Upper lobe of right lung (tissue), 1 donor: ENCODE data around the gene RNF144B. TPM values are rescaled to one million over a fixed set of nuclear protein-coding genes. Genes with fewer than 3 reads are reported as not detected.

Experiments
- ATAC-seq: fragments of 200-7000 bp; cut with Tn5 transposase; one replicate; pipeline ENCODE4 v1.9.1; 2020; ENCODE audit warnings: mild to moderate bottlenecking, moderate library complexity
- DNase-seq: peaks from one replicate; pipeline ENCODE4 v3.0.0-alpha.2; 2020
- H3K27ac ChIP-seq: fragments of 200-600 bp; one replicate; pipeline ENCODE4 v1.8.0; 2022
- H3K27me3 ChIP-seq: fragments of 200-600 bp; one replicate; pipeline ENCODE4 v1.8.0; 2022; ENCODE audit warnings: mild to moderate bottlenecking
- H3K36me3 ChIP-seq: fragments of 200-600 bp; one replicate; pipeline ENCODE4 v1.8.0; 2022
- H3K4me1 ChIP-seq: fragments of 200-600 bp; one replicate; pipeline ENCODE4 v1.8.0; 2022
- H3K4me3 ChIP-seq: fragments of 200-600 bp; one replicate; pipeline ENCODE4 v1.8.0; 2022; ENCODE audit warnings: mild to moderate bottlenecking
- H3K9me3 ChIP-seq: fragments of 200-600 bp; one replicate; pipeline ENCODE4 v1.8.0; 2022
- intact Hi-C: fragments of 100-400 bp; cut with DNase I; formaldehyde crosslinking; loops from one replicate; pipeline ENCODE4 v1.11.0; 2022
- total RNA-seq: library from RNA; stranded (reverse); fragmentation: NEBNext Ultra II Directional; extraction: Animal tissue kit (Norgen Biotek cat#: 25700); gene quantifications from one replicate; pipeline ENCODE4 v1.2.1, GENCODE V29; 2021
- TF ChIP-seq, protein P1 (sequence below): fragments of 200-600 bp; IDR thresholded peaks from one replicate; pipeline ENCODE4 v1.8.0; 2022; ENCODE audit warnings: antibody characterized with exemption
- donor health status: DM: no; HTN: yes; CAD: no; lungs with severe emphysema.

RNF144B gene
- total RNA-seq, 1 donor from 2014 or later: 82.4 TPM

DNA sequence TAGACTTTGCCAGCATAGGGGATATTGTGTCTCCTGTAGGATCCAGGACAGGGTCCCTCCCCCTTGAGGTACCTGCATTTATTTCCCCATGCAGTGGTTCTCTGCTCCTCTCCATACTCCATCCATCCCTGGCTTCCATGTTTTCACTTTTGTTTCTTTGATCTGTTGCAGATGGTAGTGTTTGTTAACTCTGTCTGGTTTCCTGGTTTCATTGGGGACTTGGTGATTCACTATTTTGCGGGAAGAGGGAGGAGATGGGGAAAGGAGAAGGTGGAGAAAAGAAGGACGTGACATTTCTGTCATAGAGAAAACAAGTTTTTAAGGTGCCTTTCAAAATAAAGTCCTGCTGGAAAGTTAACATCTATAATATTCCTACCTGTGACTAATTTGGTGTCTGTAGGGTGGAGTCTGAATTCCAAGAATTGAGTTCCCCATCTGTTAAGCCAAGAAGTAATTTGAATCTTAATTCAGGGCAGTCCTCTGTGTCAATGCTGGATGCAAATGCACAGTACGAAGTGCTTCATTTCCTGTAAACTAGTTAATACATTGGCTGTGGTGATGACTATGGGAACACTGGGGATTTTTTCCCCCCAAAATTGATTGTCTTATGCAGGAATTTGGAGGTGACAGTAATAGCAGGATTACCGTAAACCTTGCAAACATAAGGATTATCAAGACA is 6.9 kb upstream of the RNF144B start:
- no peak overlapping the region for H3K27ac ChIP-seq
- intact Hi-C loops: no loop called here
- no peak for ATAC-seq
- no peaks in the 10 kb centered on the region for H3K27me3 ChIP-seq
- no peak overlapping the region for H3K4me3 ChIP-seq
- no peaks in the 10 kb centered on the region for H3K36me3 ChIP-seq
- peaks cover 4% of the 10 kb centered on the region for H3K4me1 ChIP-seq
- H3K9me3 ChIP-seq: no peaks in the 10 kb centered on the region
- TF ChIP-seq, protein P1, sequence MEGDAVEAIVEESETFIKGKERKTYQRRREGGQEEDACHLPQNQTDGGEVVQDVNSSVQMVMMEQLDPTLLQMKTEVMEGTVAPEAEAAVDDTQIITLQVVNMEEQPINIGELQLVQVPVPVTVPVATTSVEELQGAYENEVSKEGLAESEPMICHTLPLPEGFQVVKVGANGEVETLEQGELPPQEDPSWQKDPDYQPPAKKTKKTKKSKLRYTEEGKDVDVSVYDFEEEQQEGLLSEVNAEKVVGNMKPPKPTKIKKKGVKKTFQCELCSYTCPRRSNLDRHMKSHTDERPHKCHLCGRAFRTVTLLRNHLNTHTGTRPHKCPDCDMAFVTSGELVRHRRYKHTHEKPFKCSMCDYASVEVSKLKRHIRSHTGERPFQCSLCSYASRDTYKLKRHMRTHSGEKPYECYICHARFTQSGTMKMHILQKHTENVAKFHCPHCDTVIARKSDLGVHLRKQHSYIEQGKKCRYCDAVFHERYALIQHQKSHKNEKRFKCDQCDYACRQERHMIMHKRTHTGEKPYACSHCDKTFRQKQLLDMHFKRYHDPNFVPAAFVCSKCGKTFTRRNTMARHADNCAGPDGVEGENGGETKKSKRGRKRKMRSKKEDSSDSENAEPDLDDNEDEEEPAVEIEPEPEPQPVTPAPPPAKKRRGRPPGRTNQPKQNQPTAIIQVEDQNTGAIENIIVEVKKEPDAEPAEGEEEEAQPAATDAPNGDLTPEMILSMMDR: no peak
- DNase-seq: no peak

DNA sequence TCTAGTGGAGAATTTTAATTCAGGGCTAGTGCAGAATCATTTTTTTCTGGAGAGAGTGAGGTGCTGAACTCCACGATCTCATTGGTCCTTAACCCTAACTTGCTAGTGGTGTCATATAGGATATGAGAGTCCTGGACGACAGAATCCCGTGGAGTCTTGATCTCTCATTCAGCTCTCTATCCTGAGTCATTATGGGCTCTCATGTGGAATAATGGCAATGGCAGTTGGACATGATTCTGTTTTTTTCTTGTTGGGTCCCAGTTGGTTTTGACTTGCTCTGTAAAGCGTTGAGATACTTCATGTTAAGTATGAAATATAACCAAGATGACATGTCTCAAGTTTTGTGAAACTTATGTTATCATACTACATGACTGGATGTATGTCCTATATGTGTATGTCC is 6.3 kb upstream of the RNF144B start:
- Histone ChIP-seq H3K9me3 (no peaks in the 10 kb centered on the region), H3K4me3 (no peak overlapping the region), H3K36me3 (no peaks in the 10 kb centered on the region), H3K4me1 (peaks cover 4% of the 10 kb centered on the region), H3K27me3 (no peaks in the 10 kb centered on the region), H3K27ac (no peak overlapping the region)
- intact Hi-C loops: no loop called here
- DNase-seq: no peak
- TF ChIP-seq, protein P1: no peak
- no peak for ATAC-seq

- peaks cover 14% of the 10 kb centered on the region for H3K4me1 ChIP-seq
- no peak overlapping the region for H3K27ac ChIP-seq
- H3K9me3 ChIP-seq: no peaks in the 10 kb centered on the region
- DNase-seq: no peak
- no peaks in the 10 kb centered on the region for H3K36me3 ChIP-seq
- ATAC-seq: no peak
- H3K27me3 ChIP-seq: no peaks in the 10 kb centered on the region
- H3K4me3 ChIP-seq: no peak overlapping the region
- TF ChIP-seq, protein P1: no peak
- intact Hi-C loops: no loop called here
Observed at GRCh38 chr6:18383441-18383840, 3.7 kb upstream of the RNF144B start.

DNA sequence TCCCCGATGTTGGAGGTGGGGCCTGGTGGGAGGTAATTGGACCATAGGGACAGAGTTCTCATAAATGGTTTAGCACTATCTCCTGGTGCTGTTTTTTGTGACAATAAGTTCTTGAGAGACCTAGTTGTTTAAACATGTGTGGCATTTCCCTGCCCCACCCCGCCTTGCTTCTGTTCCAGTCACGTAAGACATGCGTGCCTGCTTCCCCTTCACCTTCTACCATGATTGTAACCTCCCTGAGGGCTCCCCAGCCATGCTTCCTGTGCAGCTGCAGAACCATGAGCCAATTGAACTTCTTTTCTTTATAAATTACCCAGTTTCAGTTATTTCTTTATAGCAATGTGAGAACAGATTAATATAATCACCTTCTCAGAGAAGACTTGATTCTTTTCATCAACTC is 2.5 kb upstream of the RNF144B start:
- ATAC-seq (no peak), DNase-seq (no peak)
- TF ChIP-seq, protein P1: no peak
- H3K4me1 ChIP-seq: peaks cover 14% of the 10 kb centered on the region
- no peaks in the 10 kb centered on the region for H3K27me3 ChIP-seq
- no peak overlapping the region for H3K27ac ChIP-seq
- no peaks in the 10 kb centered on the region for H3K9me3 ChIP-seq
- intact Hi-C loops: no loop called here
- no peaks in the 10 kb centered on the region for H3K36me3 ChIP-seq
- H3K4me3 ChIP-seq: no peak overlapping the region

- Histone ChIP-seq H3K9me3 (no peaks in the 10 kb centered on the region), H3K27me3 (no peaks in the 10 kb centered on the region), H3K4me1 (peaks cover 28% of the 10 kb centered on the region), H3K27ac (peak overlapping the region; percentile 70), H3K36me3 (no peaks in the 10 kb centered on the region), H3K4me3 (peak overlapping the region; percentile 73)
- no peak for DNase-seq
- intact Hi-C loops: no loop called here
- peak; percentile 49 for ATAC-seq
- TF ChIP-seq, protein P1: no peak
Observed at GRCh38 chr6:18386298-18386976, 713 bp upstream of the RNF144B start.
